ENCODE results near the gene KCNK7.

The KCNK7 gene

DNA sequence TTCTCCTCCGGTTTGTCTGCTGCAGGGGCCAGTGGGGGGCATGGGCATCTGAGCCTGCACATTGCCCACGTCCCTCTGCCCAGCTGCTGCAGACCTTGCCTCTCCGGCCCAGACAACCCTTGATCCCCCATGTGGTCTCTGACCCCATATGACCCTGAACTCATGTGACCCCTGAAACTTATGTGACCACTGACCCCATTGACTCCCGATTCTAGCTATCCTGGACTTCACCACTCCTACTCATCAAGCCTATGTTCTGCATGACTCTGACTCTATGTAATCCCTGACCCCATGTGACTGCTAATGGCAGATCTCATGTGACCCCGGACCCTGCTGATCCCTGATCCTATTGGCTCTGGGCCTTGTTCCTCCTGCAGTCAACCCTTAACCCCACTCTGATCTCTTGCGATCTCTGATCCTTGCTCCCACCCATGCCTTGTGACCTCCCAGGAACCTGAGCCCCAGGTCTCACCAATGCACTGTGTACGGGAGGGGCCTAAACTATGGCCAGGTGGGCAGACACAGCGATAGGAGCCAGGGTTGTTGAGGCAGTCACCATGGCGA, 43.1 kb downstream of the KCNK7 start:
- DNase-seq (ENCODE audit: low read depth) = no peak
- TF ChIP-seq MYC (IDR thresholded peaks at IDR 0.05; ENCODE audit: low read depth, low read length) (no peak), POLR2A (IDR thresholded peaks at IDR 0.05; ENCODE audit: extremely low read depth, insufficient read length) (no peak)
- TF ChIP-seq, protein P1, sequence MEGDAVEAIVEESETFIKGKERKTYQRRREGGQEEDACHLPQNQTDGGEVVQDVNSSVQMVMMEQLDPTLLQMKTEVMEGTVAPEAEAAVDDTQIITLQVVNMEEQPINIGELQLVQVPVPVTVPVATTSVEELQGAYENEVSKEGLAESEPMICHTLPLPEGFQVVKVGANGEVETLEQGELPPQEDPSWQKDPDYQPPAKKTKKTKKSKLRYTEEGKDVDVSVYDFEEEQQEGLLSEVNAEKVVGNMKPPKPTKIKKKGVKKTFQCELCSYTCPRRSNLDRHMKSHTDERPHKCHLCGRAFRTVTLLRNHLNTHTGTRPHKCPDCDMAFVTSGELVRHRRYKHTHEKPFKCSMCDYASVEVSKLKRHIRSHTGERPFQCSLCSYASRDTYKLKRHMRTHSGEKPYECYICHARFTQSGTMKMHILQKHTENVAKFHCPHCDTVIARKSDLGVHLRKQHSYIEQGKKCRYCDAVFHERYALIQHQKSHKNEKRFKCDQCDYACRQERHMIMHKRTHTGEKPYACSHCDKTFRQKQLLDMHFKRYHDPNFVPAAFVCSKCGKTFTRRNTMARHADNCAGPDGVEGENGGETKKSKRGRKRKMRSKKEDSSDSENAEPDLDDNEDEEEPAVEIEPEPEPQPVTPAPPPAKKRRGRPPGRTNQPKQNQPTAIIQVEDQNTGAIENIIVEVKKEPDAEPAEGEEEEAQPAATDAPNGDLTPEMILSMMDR (IDR thresholded peaks at IDR 0.05; ENCODE audit: low read depth, low read length) = no peak
- TF ChIP-seq, protein P2, sequence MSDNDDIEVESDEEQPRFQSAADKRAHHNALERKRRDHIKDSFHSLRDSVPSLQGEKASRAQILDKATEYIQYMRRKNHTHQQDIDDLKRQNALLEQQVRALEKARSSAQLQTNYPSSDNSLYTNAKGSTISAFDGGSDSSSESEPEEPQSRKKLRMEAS (IDR thresholded peaks at IDR 0.05; ENCODE audit: low read depth, low read length) = no peak
- H3K4me3 ChIP-seq (ENCODE audit: low read depth, low read length) = no peak overlapping the region

DNA sequence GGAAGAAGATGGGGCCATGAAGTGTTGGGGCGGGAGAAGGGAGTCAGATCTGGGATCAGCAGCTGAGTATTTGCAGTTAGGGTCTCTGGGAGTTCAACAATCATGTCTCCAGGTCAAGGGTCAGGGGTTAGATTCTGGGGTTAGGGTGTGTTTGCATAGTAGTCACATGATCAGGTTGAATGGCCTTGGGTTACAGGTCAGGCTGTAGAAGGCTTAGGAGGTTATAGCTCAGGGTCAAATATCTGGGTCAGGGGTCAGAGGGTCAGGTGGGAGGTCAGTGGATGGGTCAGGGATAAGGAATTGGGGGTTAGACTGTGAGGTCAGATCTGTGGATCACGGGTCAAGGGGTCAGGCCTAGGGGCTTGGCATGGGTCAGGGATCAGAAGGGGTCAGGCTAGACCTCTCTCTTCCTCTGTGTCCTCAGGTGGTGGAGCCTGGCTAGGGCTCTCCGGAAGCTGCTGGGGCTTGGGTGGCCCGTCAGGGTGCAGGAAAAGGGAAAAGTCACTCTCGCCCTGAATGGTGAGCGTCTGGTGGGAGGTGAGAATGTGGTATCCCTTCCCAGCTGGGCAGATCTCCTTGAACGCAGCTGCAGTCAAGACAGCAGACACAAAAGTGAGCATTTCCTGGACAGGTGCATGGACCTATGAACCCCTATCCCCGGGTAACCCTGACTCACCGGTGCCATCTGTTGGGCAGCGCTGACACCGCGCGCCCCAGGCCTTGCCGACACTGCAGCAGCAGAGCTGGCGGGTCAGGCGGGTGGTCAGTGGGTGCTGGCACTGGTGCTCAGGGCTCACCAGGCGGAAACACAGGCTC, 43.8 kb downstream of the KCNK7 start:
- TF ChIP-seq, protein P1 (IDR thresholded peaks at IDR 0.05; ENCODE audit: low read depth, low read length) = peak; percentile 64
- no peak for TF ChIP-seq POLR2A (IDR thresholded peaks at IDR 0.05; ENCODE audit: extremely low read depth, insufficient read length)
- H3K4me3 ChIP-seq (ENCODE audit: low read depth, low read length) = no peak overlapping the region
- peak; percentile 62 for DNase-seq (ENCODE audit: low read depth)

DNA sequence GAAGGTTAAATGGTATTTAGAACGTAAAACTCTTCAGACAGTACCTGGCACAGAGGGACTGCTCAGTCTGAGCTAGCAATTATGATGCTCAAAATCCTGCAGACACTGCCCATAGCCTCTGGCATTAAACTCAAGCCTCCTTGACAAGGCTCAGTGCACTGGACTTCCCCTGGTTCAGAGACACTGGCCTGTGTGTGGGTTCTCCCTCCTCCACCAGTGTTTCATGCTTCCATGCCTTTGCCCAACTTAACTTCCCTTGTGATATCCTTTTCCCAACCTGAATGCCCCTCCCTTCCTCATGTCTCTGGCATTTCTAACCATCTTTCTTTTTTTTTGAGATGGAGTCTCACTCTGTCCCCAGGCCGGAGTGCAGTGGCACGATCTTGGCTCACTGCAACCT, 46.5 kb downstream of the KCNK7 start:
- H3K4me3 ChIP-seq (ENCODE audit: low read depth, low read length) = no peak overlapping the region
- TF ChIP-seq POLR2A (IDR thresholded peaks at IDR 0.05; ENCODE audit: extremely low read depth, insufficient read length) (no peak), MYC (IDR thresholded peaks at IDR 0.05; ENCODE audit: low read depth, low read length) (no peak)
- TF ChIP-seq, protein P1 (IDR thresholded peaks at IDR 0.05; ENCODE audit: low read depth, low read length) = no peak
- TF ChIP-seq, protein P2 (IDR thresholded peaks at IDR 0.05; ENCODE audit: low read depth, low read length) = no peak
- DNase-seq (ENCODE audit: low read depth) = no peak

DNA sequence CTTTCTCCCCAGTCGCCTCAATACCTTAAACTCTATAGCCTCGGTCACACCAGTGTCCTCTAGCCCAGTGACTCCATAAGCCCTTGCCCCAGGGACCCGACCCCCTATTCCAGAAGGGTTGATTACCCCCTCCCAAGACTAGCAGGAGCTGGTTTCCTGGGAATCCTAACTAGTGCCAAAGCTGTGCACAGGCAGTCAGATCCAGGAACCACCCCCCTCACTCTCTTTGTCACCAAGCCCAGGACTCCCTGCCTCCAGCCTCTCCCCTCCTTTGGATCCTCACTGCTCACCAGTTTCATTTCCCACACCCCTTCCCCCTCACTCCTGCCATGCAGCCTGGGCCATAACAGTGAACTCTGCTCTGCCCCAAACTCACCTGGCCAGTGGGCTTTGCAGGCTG, 47.2 kb downstream of the KCNK7 start:
- H3K4me3 ChIP-seq (ENCODE audit: low read depth, low read length) = no peak overlapping the region
- DNase-seq (ENCODE audit: low read depth) = no peak
- TF ChIP-seq POLR2A (IDR thresholded peaks at IDR 0.05; ENCODE audit: extremely low read depth, insufficient read length) = no peak
- TF ChIP-seq, protein P2 (IDR thresholded peaks at IDR 0.05; ENCODE audit: low read depth, low read length) = no peak
- no peak for TF ChIP-seq MYC (IDR thresholded peaks at IDR 0.05; ENCODE audit: low read depth, low read length)
- TF ChIP-seq, protein P1 (IDR thresholded peaks at IDR 0.05; ENCODE audit: low read depth, low read length) = no peak

DNA sequence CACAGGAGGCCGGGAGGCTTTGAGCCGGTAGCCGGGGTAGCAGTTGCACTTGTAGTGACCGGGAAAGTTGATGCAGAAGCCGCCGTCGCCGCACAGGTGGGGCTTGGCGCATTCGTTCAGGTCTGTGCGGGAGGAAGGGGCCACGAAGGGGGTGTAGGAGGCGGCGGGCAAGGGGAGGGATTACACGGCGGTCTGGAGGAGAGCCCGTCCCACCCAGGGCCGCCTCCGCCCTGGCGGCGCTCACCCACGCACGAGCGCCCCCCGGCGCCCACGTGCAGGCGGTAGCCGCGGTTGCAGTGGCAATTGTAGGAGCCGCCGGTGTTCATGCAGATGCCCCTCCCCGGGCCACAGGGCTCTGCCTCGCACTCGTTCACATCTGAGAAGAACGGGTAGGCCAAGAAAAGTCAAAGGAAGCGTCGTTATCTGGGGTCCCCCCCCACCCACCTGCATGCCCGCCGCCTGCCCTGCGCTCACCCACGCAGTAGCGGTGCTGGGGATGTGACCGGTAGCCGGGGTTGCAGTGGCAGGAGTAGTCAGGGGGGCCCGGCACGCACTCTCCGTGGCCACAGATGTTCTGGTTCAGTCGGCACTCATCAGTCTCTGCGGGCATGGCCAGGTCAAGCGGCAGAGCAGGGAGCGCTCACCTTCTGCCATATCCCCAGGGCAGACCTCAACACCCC, 48.0 kb downstream of the KCNK7 start:
- no peak overlapping the region for H3K4me3 ChIP-seq (ENCODE audit: low read depth, low read length)

More for the DNA sequence above, 48.0 kb downstream of the KCNK7 start:
- no peak for TF ChIP-seq MYC (IDR thresholded peaks at IDR 0.05; ENCODE audit: low read depth, low read length)
- TF ChIP-seq, protein P1 (IDR thresholded peaks at IDR 0.05; ENCODE audit: low read depth, low read length) = peak; percentile 19
- no peak for DNase-seq (ENCODE audit: low read depth)

Measured in NB4 (cell line).